Liver (tissue), 9 donors: ENCODE measurements around the gene SPATA33. TPM values are rescaled to one million over a fixed set of nuclear protein-coding genes. Genes with fewer than 3 reads are reported as not detected.
"Not testable (repeated sequence)": the region's sequence is repeated elsewhere in the genome, so short reads cannot be mapped to it uniquely, and the experiment has no call there.

Source experiments
- DNase-seq: peaks from one replicate; pipeline ENCODE4 v3.0.0-alpha.2; 2017; ENCODE audit warnings: low spot score
- H3K27ac ChIP-seq, 2 donors: one replicate each; pipeline ENCODE4 v1.7.0; 2013; ENCODE audit warnings: inconsistent platforms in 2 of 2, low read length in 2 of 2, control low read depth in 1 of 2, low read depth in 1 of 2, mild to moderate bottlenecking in 1 of 2
- H3K27me3 ChIP-seq, 4 donors: one replicate each; pipeline versions ENCODE4 v1.6.1 to v1.7.0; 2013; ENCODE audit warnings: low read length in 3 of 4, inconsistent platforms in 1 of 4, mild to moderate bottlenecking in 1 of 4, moderate library complexity in 1 of 4; ENCODE audit not compliant: control insufficient read depth in 4 of 4, insufficient read depth in 4 of 4
- H3K36me3 ChIP-seq, 4 donors: one replicate each; pipeline versions ENCODE4 v1.6.1 to v1.7.0; 2013; ENCODE audit warnings: low read length in 3 of 4, mild to moderate bottlenecking in 3 of 4, low read depth in 1 of 4, moderate library complexity in 1 of 4; ENCODE audit not compliant: control insufficient read depth in 4 of 4, insufficient read depth in 3 of 4
- H3K4me1 ChIP-seq, 4 donors: one replicate each; pipeline versions ENCODE4 v1.6.1 to v1.7.0; 2013; ENCODE audit warnings: low read length in 3 of 4, mild to moderate bottlenecking in 3 of 4, moderate library complexity in 1 of 4; ENCODE audit not compliant: control insufficient read depth in 4 of 4, insufficient read depth in 4 of 4
- H3K4me3 ChIP-seq, 3 donors: one replicate each; pipeline versions ENCODE4 v1.6.1 to v1.7.0; 2013; ENCODE audit warnings: low read length in 3 of 3, control low read depth in 1 of 3, low read depth in 1 of 3, mild to moderate bottlenecking in 1 of 3
- H3K9ac ChIP-seq, 2 donors: one replicate each; pipeline ENCODE4 v1.7.0; 2013; ENCODE audit warnings: low read length in 2 of 2, mild to moderate bottlenecking in 2 of 2, moderate library complexity in 2 of 2, control low read depth in 1 of 2, low read depth in 1 of 2
- H3K9me3 ChIP-seq, 4 donors: one replicate each; pipeline versions ENCODE4 v1.6.1 to v1.7.0; 2013; ENCODE audit warnings: low read length in 3 of 4; ENCODE audit not compliant: control insufficient read depth in 4 of 4
- ATF3 ChIP-seq: IDR thresholded peaks from 2 replicates; pipeline ENCODE4 v1.6.1; 2016; ENCODE audit warnings: antibody characterized with exemption
- EGR1 ChIP-seq, 2 donors: IDR thresholded peaks; 2 replicates each; pipeline ENCODE4 v1.6.1; 2016 to 2018; ENCODE audit warnings: antibody characterized with exemption in 2 of 2, low read depth in 2 of 2
- FOXA1 ChIP-seq: IDR thresholded peaks from 2 replicates; pipeline ENCODE4 v1.6.1; 2016; ENCODE audit warnings: antibody characterized with exemption
- FOXA2 ChIP-seq: IDR thresholded peaks from 2 replicates; pipeline ENCODE4 v1.6.1; 2016; ENCODE audit warnings: antibody characterized with exemption
- GABPA ChIP-seq, 2 donors: IDR thresholded peaks in 1 of 2; conservative IDR thresholded peaks in 1 of 2; 2 replicates each; pipeline ENCODE4 v1.6.1; 2016; ENCODE audit warnings: antibody characterized with exemption in 2 of 2, mild to moderate bottlenecking in 1 of 2, moderate library complexity in 1 of 2
- HNF4A ChIP-seq, 2 donors: conservative IDR thresholded peaks; 2 replicates each; pipeline ENCODE4 v1.6.1; 2016; ENCODE audit warnings: antibody characterized with exemption in 2 of 2, mild to moderate bottlenecking in 2 of 2
- HNF4G ChIP-seq: IDR thresholded peaks from 2 replicates; pipeline ENCODE4 v1.6.1; 2016; ENCODE audit warnings: antibody characterized with exemption
- JUND ChIP-seq, 2 donors: IDR thresholded peaks; 2 replicates each; pipeline ENCODE4 v1.6.1; 2016; ENCODE audit warnings: antibody characterized with exemption in 2 of 2
- MAX ChIP-seq: IDR thresholded peaks from 2 replicates; pipeline ENCODE4 v1.6.1; 2016; ENCODE audit warnings: antibody characterized with exemption
- NR2F2 ChIP-seq: IDR thresholded peaks from 2 replicates; pipeline ENCODE4 v1.6.1; 2016; ENCODE audit warnings: antibody characterized with exemption
- RAD21 ChIP-seq, 2 donors: IDR thresholded peaks; 2 replicates each; pipeline ENCODE4 v1.6.1; 2016; ENCODE audit warnings: antibody characterized with exemption in 2 of 2, mild to moderate bottlenecking in 2 of 2
- REST ChIP-seq: IDR thresholded peaks from 2 replicates; pipeline ENCODE4 v1.6.1; 2016; ENCODE audit warnings: antibody characterized with exemption, mild to moderate bottlenecking
- RXRA ChIP-seq, 2 donors: IDR thresholded peaks; 2 replicates each; pipeline ENCODE4 v1.6.1; 2017 to 2018; ENCODE audit warnings: antibody characterized with exemption in 2 of 2, mild to moderate bottlenecking in 1 of 2
- SP1 ChIP-seq: IDR thresholded peaks from 2 replicates; pipeline ENCODE4 v1.6.1; 2018; ENCODE audit warnings: antibody characterized with exemption, mild to moderate bottlenecking
- TAF1 ChIP-seq: conservative IDR thresholded peaks from 2 replicates; pipeline ENCODE4 v1.6.1; 2016; ENCODE audit warnings: antibody characterized with exemption, mild to moderate bottlenecking
- YY1 ChIP-seq: IDR thresholded peaks from 2 replicates; pipeline ENCODE4 v1.6.1; 2016; ENCODE audit warnings: antibody characterized with exemption, mild to moderate bottlenecking
- ZBTB33 ChIP-seq: IDR thresholded peaks from 2 replicates; pipeline ENCODE4 v1.6.1; 2016; ENCODE audit warnings: antibody characterized with exemption
- WGBS: extraction: QIAGEN DNeasy Blood & Tissue Kit; methylation state at CpG from one replicate; pipeline ENCODE4 v1.1.7; 2013; 5-methylcytosine and 5-hydroxymethylcytosine counted together
- polyA plus RNA-seq, 2 donors: library from polyadenylated mRNA; stranded (reverse) in 1 of 2; unstranded in 1 of 2; fragments of 200-250 nt in 1 of 2; fragments of >200 nt in 1 of 2; fragmentation: Nextera tagmentation in 1 of 2; extraction: Ambion mirVana in 1 of 2; gene quantifications; one replicate each; pipeline versions ENCODE4 v1.2.1 to v1.2.3, GENCODE V29; 2013 to 2015
- total RNA-seq, 2 donors: library from RNA; depleted of rRNA; stranded (reverse); fragments of >200 nt; gene quantifications; one replicate each; pipeline ENCODE4 v1.2.3, GENCODE V29; 2014
- TF ChIP-seq, protein P1 (sequence below): fragments of 150-350 bp; IDR thresholded peaks from 2 replicates; pipeline ENCODE4 v1.5.1; 2017; ENCODE audit warnings: improper control_type of control experiment, low read depth, low read length; ENCODE audit not compliant: missing input control
- donor health status: healthy.
- donor health status: healthy.
- donor health status: healthy.
- donor health status: healthy.
- donor health status: healthy.

Gene SPATA33
- total and polyA plus RNA-seq, 4 donors, result 1.6 to 3.6 (median 3.4) TPM

- 96% methylated on average over 13 of the region's 13 CpGs for WGBS
- Histone ChIP-seq H3K4me1 (peaks cover 5 to 28% (median 21%) of the 10 kb centered on the region in 4 donors), H3K36me3 (peaks cover 8 to 29% (median 12%) of the 10 kb centered on the region in 4 donors)
These were observed 31.5 kb downstream of the SPATA33 start for GRCh38 chr16:89689142-89689541.

DNA sequence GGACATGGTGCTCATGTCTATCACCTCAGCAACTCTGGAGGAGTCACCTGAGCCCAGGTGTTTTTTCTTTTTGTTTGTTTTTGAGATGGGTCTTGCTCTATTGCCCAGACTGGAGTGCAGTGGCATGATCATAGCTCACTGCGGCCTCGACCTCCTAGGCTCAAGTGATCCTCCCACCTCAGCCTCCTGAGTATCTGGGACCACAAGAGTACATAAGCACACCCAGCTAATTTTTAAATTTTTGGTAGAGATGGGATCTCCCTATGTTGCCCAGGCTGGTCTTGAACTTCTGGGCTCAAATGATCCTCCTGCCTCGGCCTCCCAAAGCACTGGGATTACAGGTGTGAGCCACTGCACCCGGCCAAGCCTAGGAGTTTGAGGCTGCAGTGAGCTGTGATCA lies 32.0 kb downstream of the SPATA33 start:
- WGBS, result 94% methylated on average over 4 of the region's 4 CpGs
- not testable (repeated sequence) for H3K9me3 ChIP-seq, H3K9ac ChIP-seq, DNase-seq, H3K27me3 ChIP-seq, H3K27ac ChIP-seq, H3K4me3 ChIP-seq
- peaks cover 5 to 28% (median 21%) of the 10 kb centered on the region in 4 donors for H3K4me1 ChIP-seq
- H3K36me3 ChIP-seq, result peaks cover 11 to 31% (median 13%) of the 10 kb centered on the region in 4 donors

More at GRCh38 chr16:89689142-89689541, 31.5 kb downstream of the SPATA33 start:
- Histone ChIP-seq H3K9ac (no peak overlapping the region), H3K27ac (peak overlapping the region in 1 of 2 donors; percentile 36), H3K27me3 (no peaks in the 10 kb centered on the region), H3K9me3 (no peaks in the 10 kb centered on the region), H3K4me3 (no peak overlapping the region)
- TF ChIP-seq FOXA2 (no peak), NR2F2 (no peak), ATF3 (no peak)
- no peak for DNase-seq

DNA sequence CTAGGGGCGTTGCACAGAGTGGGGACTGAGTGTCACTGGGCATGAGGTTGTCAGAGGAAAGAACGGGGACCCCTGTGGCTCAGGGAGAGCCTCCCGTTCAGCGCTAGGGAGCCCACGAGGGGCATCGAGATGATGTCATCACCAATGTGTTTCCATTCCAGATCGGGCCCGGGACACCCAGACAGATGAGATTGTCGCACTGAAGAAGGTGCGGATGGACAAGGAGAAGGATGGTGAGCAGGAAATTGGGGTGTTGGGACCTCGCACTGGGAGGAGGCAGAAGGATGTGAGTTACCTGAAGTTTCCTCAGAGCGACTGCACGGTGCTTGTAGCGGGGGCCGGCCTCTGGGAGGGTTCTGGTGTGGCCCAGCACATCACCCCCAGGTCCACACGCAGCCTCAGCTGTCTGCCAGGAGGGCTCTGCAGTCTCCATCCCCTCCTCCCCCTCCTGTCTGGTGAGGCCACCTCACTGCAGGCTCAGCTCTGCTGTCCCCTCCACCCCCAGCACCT lies 32.8 kb downstream of the SPATA33 start:
- no peak for DNase-seq
- H3K27ac ChIP-seq, result no peak overlapping the region
- WGBS, result 96% methylated on average over 16 of the region's 16 CpGs
- peaks cover 5 to 28% (median 21%) of the 10 kb centered on the region in 4 donors for H3K4me1 ChIP-seq
- H3K36me3 ChIP-seq, result peaks cover 14 to 35% (median 18%) of the 10 kb centered on the region in 4 donors
- no peak overlapping the region for H3K4me3 ChIP-seq
- no peaks in the 10 kb centered on the region for H3K27me3 ChIP-seq
- H3K9ac ChIP-seq, result no peak overlapping the region
- TF ChIP-seq REST (no peak), SP1 (no peak), ATF3 (no peak), HNF4A (conservative IDR thresholded peaks at IDR 0.05) (no peak), HNF4G (no peak), EGR1 (IDR thresholded peaks at IDR 0.05; ENCODE audit: low read depth in 2 of 2) (no peak), NR2F2 (no peak), RXRA (IDR thresholded peaks at IDR 0.05) (no peak), MAX (no peak), FOXA1 (no peak), JUND (IDR thresholded peaks at IDR 0.05) (no peak), GABPA (IDR thresholded peaks at IDR 0.05 in 1 of 2, conservative IDR thresholded peaks at IDR 0.05 in 1 of 2) (no peak), FOXA2 (no peak), RAD21 (IDR thresholded peaks at IDR 0.05) (no peak), ZBTB33 (no peak), TAF1 (no peak), YY1 (no peak)
- TF ChIP-seq, protein P1, sequence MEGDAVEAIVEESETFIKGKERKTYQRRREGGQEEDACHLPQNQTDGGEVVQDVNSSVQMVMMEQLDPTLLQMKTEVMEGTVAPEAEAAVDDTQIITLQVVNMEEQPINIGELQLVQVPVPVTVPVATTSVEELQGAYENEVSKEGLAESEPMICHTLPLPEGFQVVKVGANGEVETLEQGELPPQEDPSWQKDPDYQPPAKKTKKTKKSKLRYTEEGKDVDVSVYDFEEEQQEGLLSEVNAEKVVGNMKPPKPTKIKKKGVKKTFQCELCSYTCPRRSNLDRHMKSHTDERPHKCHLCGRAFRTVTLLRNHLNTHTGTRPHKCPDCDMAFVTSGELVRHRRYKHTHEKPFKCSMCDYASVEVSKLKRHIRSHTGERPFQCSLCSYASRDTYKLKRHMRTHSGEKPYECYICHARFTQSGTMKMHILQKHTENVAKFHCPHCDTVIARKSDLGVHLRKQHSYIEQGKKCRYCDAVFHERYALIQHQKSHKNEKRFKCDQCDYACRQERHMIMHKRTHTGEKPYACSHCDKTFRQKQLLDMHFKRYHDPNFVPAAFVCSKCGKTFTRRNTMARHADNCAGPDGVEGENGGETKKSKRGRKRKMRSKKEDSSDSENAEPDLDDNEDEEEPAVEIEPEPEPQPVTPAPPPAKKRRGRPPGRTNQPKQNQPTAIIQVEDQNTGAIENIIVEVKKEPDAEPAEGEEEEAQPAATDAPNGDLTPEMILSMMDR, result no peak
- H3K9me3 ChIP-seq, result no peaks in the 10 kb centered on the region
